Hematopoietic multipotent progenitor cell (in vitro differentiated cells): Measurements from ENCODE around the gene EXOC6. TPM values are rescaled to one million over a fixed set of nuclear protein-coding genes. Genes with fewer than 3 reads are reported as not detected.

Experiments
- DNase-seq, 3 donors: peaks; one replicate each; pipeline ENCODE4 v3.0.0-alpha.2; 2011 to 2015; ENCODE audit warnings: low read depth in 2 of 3, low spot score in 2 of 3
- total RNA-seq: library from RNA; depleted of rRNA; stranded (reverse); fragments of >200 nt; gene quantifications from one replicate; pipeline ENCODE4 v1.2.3, GENCODE V29; 2012

The EXOC6 gene
- total RNA-seq, 1 donor = 14.0 TPM

- peak in 2 of 3 donors; percentile 79 to 80 for DNase-seq
Observed at GRCh38 chr10:93062514-93063143, 214.3 kb downstream of the EXOC6 start.

- DNase-seq = no peak
Observed at GRCh38 chr10:93063144-93063976, 215.0 kb downstream of the EXOC6 start.

- DNase-seq = no peak
Observed at GRCh38 chr10:93063977-93064660, 215.8 kb downstream of the EXOC6 start.

- DNase-seq = no peak
Observed at GRCh38 chr10:93064874-93065660, 216.7 kb downstream of the EXOC6 start.

GRCh38 chr10:93065675-93066543, 217.6 kb downstream of the EXOC6 start:
- DNase-seq = no peak

GRCh38 chr10:93066544-93066913, 218.2 kb downstream of the EXOC6 start:
- no peak for DNase-seq

GRCh38 chr10:93067443-93068365, 219.4 kb downstream of the EXOC6 start:
- DNase-seq = no peak

GRCh38 chr10:93068411-93069244, 220.3 kb downstream of the EXOC6 start:
- no peak for DNase-seq

- DNase-seq = no peak
Observed at GRCh38 chr10:93069245-93069561, 220.9 kb downstream of the EXOC6 start.

- DNase-seq = no peak
Observed at GRCh38 chr10:93070378-93071176, 222.3 kb downstream of the EXOC6 start.

GRCh38 chr10:93071177-93071472, 222.8 kb downstream of the EXOC6 start:
- DNase-seq = no peak

- no peak for DNase-seq
Observed at GRCh38 chr10:93071674-93072224, 223.4 kb downstream of the EXOC6 start.

- DNase-seq = no peak
Observed at GRCh38 chr10:93072225-93072712, 223.9 kb downstream of the EXOC6 start.

- DNase-seq = peak in 1 of 3 donors; percentile 29
Observed at GRCh38 chr10:93072713-93073538, 224.6 kb downstream of the EXOC6 start.

GRCh38 chr10:93073539-93074146, 225.3 kb downstream of the EXOC6 start, which contains the start of gene CYP26A1:
Gene CYP26A1 (plus strand): TSS chr10:93073893. CDS start chr10:93073935, 42 bp downstream.
- no peak for DNase-seq
